SKM-1 (cell line): Measurements from ENCODE around the gene CDS2.
A peak's percentile ranks its signal among the peaks of the same experiment; 100 is the strongest.
"Not testable (repeated sequence)": the region's sequence is repeated elsewhere in the genome, so short reads cannot be mapped to it uniquely, and the experiment has no call there.

ENCODE experiments used
- DNase-seq: peaks from one replicate; lab custom pipeline; 2025; ENCODE audit not compliant: unreplicated experiment; lab: John Stamatoyannopoulos, UW

CDS2 gene

GRCh38 chr20:5126512-5127203 is at the start of gene CDS2:
CDS2 (plus strand) TSS chr20:5127008; CDS start chr20:5127093, 85 bp downstream.
- peak; percentile 79 for DNase-seq

GRCh38 chr20:5077761-5078387 is 48.9 kb upstream of the CDS2 start:
- DNase-seq, result no peak

GRCh38 chr20:5078399-5078958 is 48.3 kb upstream of the CDS2 start:
- peak; percentile 76 for DNase-seq

- DNase-seq, result peak; percentile 57
Observed at GRCh38 chr20:5080384-5080877, 46.4 kb upstream of the CDS2 start.

GRCh38 chr20:5085380-5085779 is 41.4 kb upstream of the CDS2 start:
- peak; percentile 7 for DNase-seq

- no peak for DNase-seq
Observed at GRCh38 chr20:5088688-5089087, 38.1 kb upstream of the CDS2 start.

GRCh38 chr20:5090191-5090590 is 36.6 kb upstream of the CDS2 start:
- DNase-seq, result peak; percentile 43

- DNase-seq, result no peak
Observed at GRCh38 chr20:5091902-5092301, 34.9 kb upstream of the CDS2 start.

- no peak for DNase-seq
Observed at GRCh38 chr20:5092765-5093339, 34.0 kb upstream of the CDS2 start.

- no peak for DNase-seq
Observed at GRCh38 chr20:5095454-5095853, 31.4 kb upstream of the CDS2 start.

- DNase-seq, result no peak
Observed at GRCh38 chr20:5095931-5096330, 30.9 kb upstream of the CDS2 start.

- no peak for DNase-seq
Observed at GRCh38 chr20:5096463-5096862, 30.3 kb upstream of the CDS2 start.

- not testable (repeated sequence) for DNase-seq
Observed at GRCh38 chr20:5099009-5099408, 27.8 kb upstream of the CDS2 start.

- not testable (repeated sequence) for DNase-seq
Observed at GRCh38 chr20:5099909-5100308, 26.9 kb upstream of the CDS2 start.

GRCh38 chr20:5100684-5101347 is 26.0 kb upstream of the CDS2 start:
- peak; percentile 10 for DNase-seq

GRCh38 chr20:5104479-5104878 is 22.3 kb upstream of the CDS2 start:
- DNase-seq, result no peak

GRCh38 chr20:5109276-5109675 is 17.5 kb upstream of the CDS2 start:
- no peak for DNase-seq

- DNase-seq, result no peak
Observed at GRCh38 chr20:5113615-5113986, 13.2 kb upstream of the CDS2 start.

- no peak for DNase-seq
Observed at GRCh38 chr20:5114403-5114802, 12.4 kb upstream of the CDS2 start.

GRCh38 chr20:5116875-5117274 is 9.9 kb upstream of the CDS2 start:
- no peak for DNase-seq
